Measurements from ENCODE around the gene ART1. TPM values are rescaled to one million over a fixed set of nuclear protein-coding genes. Genes with fewer than 3 reads are reported as not detected.
"Not testable (repeated sequence)": the region's sequence is repeated elsewhere in the genome, so short reads cannot be mapped to it uniquely, and the experiment has no call there.

Gene ART1
- total and polyA plus RNA-seq, 2 donors (not counting 3 experiments of a cell fraction or from before 2014, with no cell fraction given) = not detected

- POLR2A ChIA-PET = not testable (repeated sequence)
These were observed 1.8 kb upstream of the ART1 start for GRCh38 chr11:3643102-3643546.

GRCh38 chr11:3645552-3645951, 624 bp downstream of the ART1 start:
- H3K27ac ChIP-seq (ENCODE audit: insufficient read depth, low read depth, low read length) = no peak overlapping the region
- intact Hi-C loops (cut with micrococcal nuclease) = loop anchor here (10.0 kb wide), 1 partner anchor 711 kb away; no protein-coding TSS in a partner anchor
- FAIRE-seq (no peak), DNase-seq (ENCODE audit: low read depth, low spot score) (no peak)
- CTCF ChIA-PET = no interaction called here
- no peaks in the 10 kb centered on the region for H3K79me2 ChIP-seq (ENCODE audit: control insufficient read depth, insufficient read depth, low read length)
- H4K20me1 ChIP-seq (replicated peaks; ENCODE audit: control insufficient read depth, extremely low read depth, insufficient read depth, low read length) = no peaks in the 10 kb centered on the region
- H2AFZ ChIP-seq (ENCODE audit: low read depth, low read length) = no peak overlapping the region
- H3K4me2 ChIP-seq (ENCODE audit: insufficient read depth, low read length) = no peak overlapping the region
- H3K27me3 ChIP-seq (ENCODE audit: control insufficient read depth in 2 of 2, insufficient read depth in 2 of 2, low read length in 2 of 2) = peaks cover 4% of the 10 kb centered on the region in 2 experiments
- H3K36me3 ChIP-seq (ENCODE audit: control insufficient read depth in 2 of 2, extremely low read depth in 1 of 2, insufficient read depth in 2 of 2, low read length in 2 of 2) = no peaks in the 10 kb centered on the region
- H3K4me1 ChIP-seq (ENCODE audit: control insufficient read depth, extremely low read depth, insufficient read depth, low read length) = peaks cover 5% of the 10 kb centered on the region
- BruUV-seq (replicated peaks) = no TSS peak
- no peak overlapping the region for H3K9ac ChIP-seq (replicated peaks; ENCODE audit: extremely low read depth, insufficient read depth, low read length)
- no peaks in the 10 kb centered on the region for H3K9me1 ChIP-seq (replicated peaks; ENCODE audit: control insufficient read depth, extremely low read depth, insufficient read depth, low read length)
- TF ChIP-seq FOS (IDR thresholded peaks at IDR 0.05; ENCODE audit: borderline replicate concordance, insufficient read depth, low read length) (no peak), POLR2A (IDR thresholded peaks at IDR 0.05; ENCODE audit: low read depth, low read length) (no peak), MAX (IDR thresholded peaks at IDR 0.05; ENCODE audit: insufficient read depth, insufficient read length) (no peak), MYC (IDR thresholded peaks at IDR 0.05; ENCODE audit: low read depth, low read length) (no peak), POLR2AphosphoS5 (IDR thresholded peaks at IDR 0.05; ENCODE audit: insufficient read depth, low read depth, low read length) (no peak)
- H3K9me3 ChIP-seq (replicated peaks; ENCODE audit: control insufficient read depth, insufficient read depth, low read length) = no peaks in the 10 kb centered on the region
- POLR2A ChIA-PET = no interaction called here
- dilution Hi-C loops (cut with MboI; ENCODE audit: extremely low pct_ligation_motif_present, low sequenced_read_pairs) = no loop called here
- H3K4me3 ChIP-seq (replicated peaks in 1 of 3; ENCODE audit: insufficient read depth in 1 of 3, low read depth in 1 of 3, low read length in 3 of 3) = no peak overlapping the region

More at GRCh38 chr11:3643102-3643546, 1.8 kb upstream of the ART1 start:
- H3K4me3 ChIP-seq (replicated peaks in 1 of 3; ENCODE audit: insufficient read depth in 1 of 3, low read depth in 1 of 3, low read length in 3 of 3); CTCF ChIA-PET; H3K4me2 ChIP-seq (ENCODE audit: insufficient read depth, low read length); H3K4me1 ChIP-seq (ENCODE audit: control insufficient read depth, extremely low read depth, insufficient read depth, low read length); H3K9me3 ChIP-seq (replicated peaks; ENCODE audit: control insufficient read depth, insufficient read depth, low read length); H3K27me3 ChIP-seq (ENCODE audit: control insufficient read depth in 2 of 2, insufficient read depth in 2 of 2, low read length in 2 of 2); FAIRE-seq; H3K36me3 ChIP-seq (ENCODE audit: control insufficient read depth in 2 of 2, extremely low read depth in 1 of 2, insufficient read depth in 2 of 2, low read length in 2 of 2); H3K9ac ChIP-seq (replicated peaks; ENCODE audit: extremely low read depth, insufficient read depth, low read length); H3K9me1 ChIP-seq (replicated peaks; ENCODE audit: control insufficient read depth, extremely low read depth, insufficient read depth, low read length); H2AFZ ChIP-seq (ENCODE audit: low read depth, low read length); H3K27ac ChIP-seq (ENCODE audit: insufficient read depth, low read depth, low read length); dilution Hi-C loops (cut with MboI; ENCODE audit: extremely low pct_ligation_motif_present, low sequenced_read_pairs); H3K79me2 ChIP-seq (ENCODE audit: control insufficient read depth, insufficient read depth, low read length); DNase-seq (ENCODE audit: low read depth, low spot score); BruUV-seq (replicated peaks); H4K20me1 ChIP-seq (replicated peaks; ENCODE audit: control insufficient read depth, extremely low read depth, insufficient read depth, low read length): not testable (repeated sequence)
- intact Hi-C loops (cut with micrococcal nuclease) = loop anchor here (10.0 kb wide), 1 partner anchor 708 kb away; no protein-coding TSS in a partner anchor

- H3K36me3 ChIP-seq (ENCODE audit: control insufficient read depth in 2 of 2, extremely low read depth in 1 of 2, insufficient read depth in 2 of 2, low read length in 2 of 2); H3K79me2 ChIP-seq (ENCODE audit: control insufficient read depth, insufficient read depth, low read length); FAIRE-seq; H3K9ac ChIP-seq (replicated peaks; ENCODE audit: extremely low read depth, insufficient read depth, low read length); H3K27me3 ChIP-seq (ENCODE audit: control insufficient read depth in 2 of 2, insufficient read depth in 2 of 2, low read length in 2 of 2); dilution Hi-C loops (cut with MboI; ENCODE audit: extremely low pct_ligation_motif_present, low sequenced_read_pairs); POLR2A ChIA-PET; H3K4me2 ChIP-seq (ENCODE audit: insufficient read depth, low read length); H2AFZ ChIP-seq (ENCODE audit: low read depth, low read length); CTCF ChIA-PET; DNase-seq (ENCODE audit: low read depth, low spot score); H4K20me1 ChIP-seq (replicated peaks; ENCODE audit: control insufficient read depth, extremely low read depth, insufficient read depth, low read length); H3K9me3 ChIP-seq (replicated peaks; ENCODE audit: control insufficient read depth, insufficient read depth, low read length); H3K27ac ChIP-seq (ENCODE audit: insufficient read depth, low read depth, low read length); H3K4me3 ChIP-seq (replicated peaks in 1 of 3; ENCODE audit: insufficient read depth in 1 of 3, low read depth in 1 of 3, low read length in 3 of 3); H3K9me1 ChIP-seq (replicated peaks; ENCODE audit: control insufficient read depth, extremely low read depth, insufficient read depth, low read length); BruUV-seq (replicated peaks); H3K4me1 ChIP-seq (ENCODE audit: control insufficient read depth, extremely low read depth, insufficient read depth, low read length): not testable (repeated sequence)
- intact Hi-C loops (cut with micrococcal nuclease) = loop anchor here (10.0 kb wide), 1 partner anchor 714 kb away; no protein-coding TSS in a partner anchor
These were observed 3.9 kb downstream of the ART1 start for GRCh38 chr11:3648843-3649242.

GRCh38 chr11:3649374-3649773, 4.4 kb downstream of the ART1 start:
- H3K9me3 ChIP-seq (replicated peaks; ENCODE audit: control insufficient read depth, insufficient read depth, low read length); DNase-seq (ENCODE audit: low read depth, low spot score); H3K79me2 ChIP-seq (ENCODE audit: control insufficient read depth, insufficient read depth, low read length); FAIRE-seq; H4K20me1 ChIP-seq (replicated peaks; ENCODE audit: control insufficient read depth, extremely low read depth, insufficient read depth, low read length); H3K9ac ChIP-seq (replicated peaks; ENCODE audit: extremely low read depth, insufficient read depth, low read length); H3K27ac ChIP-seq (ENCODE audit: insufficient read depth, low read depth, low read length); CTCF ChIA-PET; H3K9me1 ChIP-seq (replicated peaks; ENCODE audit: control insufficient read depth, extremely low read depth, insufficient read depth, low read length); H3K4me2 ChIP-seq (ENCODE audit: insufficient read depth, low read length); POLR2A ChIA-PET; H3K4me3 ChIP-seq (replicated peaks in 1 of 3; ENCODE audit: insufficient read depth in 1 of 3, low read depth in 1 of 3, low read length in 3 of 3); BruUV-seq (replicated peaks); dilution Hi-C loops (cut with MboI; ENCODE audit: extremely low pct_ligation_motif_present, low sequenced_read_pairs); H3K36me3 ChIP-seq (ENCODE audit: control insufficient read depth in 2 of 2, extremely low read depth in 1 of 2, insufficient read depth in 2 of 2, low read length in 2 of 2); H3K4me1 ChIP-seq (ENCODE audit: control insufficient read depth, extremely low read depth, insufficient read depth, low read length); H3K27me3 ChIP-seq (ENCODE audit: control insufficient read depth in 2 of 2, insufficient read depth in 2 of 2, low read length in 2 of 2); H2AFZ ChIP-seq (ENCODE audit: low read depth, low read length): not testable (repeated sequence)
- intact Hi-C loops (cut with micrococcal nuclease) = loop anchor here (10.0 kb wide), 1 partner anchor 715 kb away; no protein-coding TSS in a partner anchor

All from endothelial cell of umbilical vein (primary cell).